Panc1 (cell line): ENCODE data around the gene MACROD2.

Source experiments
- CTCF ChIP-seq: fragments of 450-650 bp; IDR thresholded peaks from 2 replicates; pipeline ENCODE4 v1.5.1; 2017; ENCODE audit warnings: mild to moderate bottlenecking
- POLR2AphosphoS5 ChIP-seq: IDR thresholded peaks from 2 replicates; pipeline ENCODE4 v1.6.1; 2012; ENCODE audit warnings: mild to moderate bottlenecking, low read depth, low read length, moderate library complexity

- no peak for TF ChIP-seq CTCF
- no peak for TF ChIP-seq POLR2AphosphoS5
Observed at GRCh38 chr20:16066571-16066970, 2071.3 kb downstream of the MACROD2 start.
